ENCODE measurements around the gene ELOVL2.

ELOVL2 gene

GRCh38 chr6:10949579-10950490 lies 94.3 kb downstream of the ELOVL2 start:
- no peaks in the 10 kb centered on the region for H3K9me3 ChIP-seq (replicated peaks; ENCODE audit: low read length)
- H3K9ac ChIP-seq (ENCODE audit: low read depth, low read length): no peak overlapping the region
- H3K4me3 ChIP-seq (ENCODE audit: low read length): no peak overlapping the region
- peaks cover 3% of the 10 kb centered on the region for H3K4me1 ChIP-seq (ENCODE audit: control insufficient read depth, insufficient read depth, low read length)
- no peaks in the 10 kb centered on the region for H3K36me3 ChIP-seq (ENCODE audit: insufficient read depth, low read length)
- peaks cover 2% of the 10 kb centered on the region for H3K27me3 ChIP-seq (ENCODE audit: control insufficient read depth, insufficient read depth, low read length)
- H3K4me2 ChIP-seq (ENCODE audit: low read length): no peak overlapping the region

- H3K9me3 ChIP-seq (replicated peaks; ENCODE audit: low read length): no peaks in the 10 kb centered on the region
- H3K27me3 ChIP-seq (ENCODE audit: control insufficient read depth, insufficient read depth, low read length): peaks cover 2% of the 10 kb centered on the region
- no peaks in the 10 kb centered on the region for H3K36me3 ChIP-seq (ENCODE audit: insufficient read depth, low read length)
- H3K9ac ChIP-seq (ENCODE audit: low read depth, low read length): no peak overlapping the region
- H3K4me1 ChIP-seq (ENCODE audit: control insufficient read depth, insufficient read depth, low read length): peaks cover 3% of the 10 kb centered on the region
- no peak overlapping the region for H3K4me2 ChIP-seq (ENCODE audit: low read length)
- no peak overlapping the region for H3K4me3 ChIP-seq (ENCODE audit: low read length)
Measured at GRCh38 chr6:10947966-10948365, 96.1 kb downstream of the ELOVL2 start.

- H3K4me3 ChIP-seq (ENCODE audit: low read length): no peak overlapping the region
- no peaks in the 10 kb centered on the region for H3K27me3 ChIP-seq (ENCODE audit: control insufficient read depth, insufficient read depth, low read length)
- no peaks in the 10 kb centered on the region for H3K9me3 ChIP-seq (replicated peaks; ENCODE audit: low read length)
- H3K9ac ChIP-seq (ENCODE audit: low read depth, low read length): no peak overlapping the region
- no peaks in the 10 kb centered on the region for H3K36me3 ChIP-seq (ENCODE audit: insufficient read depth, low read length)
- H3K4me1 ChIP-seq (ENCODE audit: control insufficient read depth, insufficient read depth, low read length): no peaks in the 10 kb centered on the region
- no peak overlapping the region for H3K4me2 ChIP-seq (ENCODE audit: low read length)
Measured at GRCh38 chr6:10945845-10946244, 98.3 kb downstream of the ELOVL2 start.

- Histone ChIP-seq H3K27me3 (ENCODE audit: control insufficient read depth, insufficient read depth, low read length) (peaks cover 3% of the 10 kb centered on the region), H3K4me3 (ENCODE audit: low read length) (no peak overlapping the region), H3K4me1 (ENCODE audit: control insufficient read depth, insufficient read depth, low read length) (no peaks in the 10 kb centered on the region), H3K9ac (ENCODE audit: low read depth, low read length) (no peak overlapping the region), H3K36me3 (ENCODE audit: insufficient read depth, low read length) (no peaks in the 10 kb centered on the region), H3K9me3 (replicated peaks; ENCODE audit: low read length) (no peaks in the 10 kb centered on the region), H3K4me2 (ENCODE audit: low read length) (no peak overlapping the region)
Measured at GRCh38 chr6:10939840-10940239, 104.3 kb downstream of the ELOVL2 start.

- Histone ChIP-seq H3K4me3 (ENCODE audit: low read length) (no peak overlapping the region), H3K9me3 (replicated peaks; ENCODE audit: low read length) (no peaks in the 10 kb centered on the region), H3K4me1 (ENCODE audit: control insufficient read depth, insufficient read depth, low read length) (no peaks in the 10 kb centered on the region), H3K27me3 (ENCODE audit: control insufficient read depth, insufficient read depth, low read length) (peaks cover 7% of the 10 kb centered on the region), H3K9ac (ENCODE audit: low read depth, low read length) (no peak overlapping the region), H3K36me3 (ENCODE audit: insufficient read depth, low read length) (no peaks in the 10 kb centered on the region), H3K4me2 (ENCODE audit: low read length) (no peak overlapping the region)
Measured at GRCh38 chr6:10933126-10933525, 111.0 kb downstream of the ELOVL2 start.
